OCI-M1 (cell line): ENCODE measurements around the gene SMIM24.
"Not testable (repeated sequence)": the region's sequence is repeated elsewhere in the genome, so short reads cannot be mapped to it uniquely, and the experiment has no call there.

Experiments used
- DNase-seq: peaks from one replicate; lab custom pipeline; 2025; lab: John Stamatoyannopoulos, UW

Gene SMIM24

GRCh38 chr19:3514930-3515329 is 34.6 kb upstream of the SMIM24 start:
- DNase-seq: no peak

GRCh38 chr19:3513229-3514140 is 33.2 kb upstream of the SMIM24 start:
- DNase-seq: no peak

- no peak for DNase-seq
Observed at GRCh38 chr19:3512562-3513228, 32.4 kb upstream of the SMIM24 start.

- DNase-seq: no peak
Observed at GRCh38 chr19:3511506-3512251, 31.4 kb upstream of the SMIM24 start.

GRCh38 chr19:3510727-3511126 is 30.4 kb upstream of the SMIM24 start:
- DNase-seq: no peak

- no peak for DNase-seq
Observed at GRCh38 chr19:3509566-3509989, 29.3 kb upstream of the SMIM24 start.

GRCh38 chr19:3508771-3509535 is 28.6 kb upstream of the SMIM24 start:
- DNase-seq: no peak

- not testable (repeated sequence) for DNase-seq
Observed at GRCh38 chr19:3508121-3508661, 27.9 kb upstream of the SMIM24 start.

- DNase-seq: no peak
Observed at GRCh38 chr19:3507371-3508120, 27.2 kb upstream of the SMIM24 start.

- peak; percentile 14 for DNase-seq
Observed at GRCh38 chr19:3506384-3507340, 26.3 kb upstream of the SMIM24 start.

GRCh38 chr19:3505598-3506383 is 25.5 kb upstream of the SMIM24 start, which contains the start of gene FZR1:
Gene FZR1, plus strand, starts transcription at chr19:3506311. Its CDS starts 16,679 bp downstream, at chr19:3522990.
- DNase-seq: peak; percentile 97

GRCh38 chr19:3504735-3505134 is 24.4 kb upstream of the SMIM24 start:
- DNase-seq: peak; percentile 1

GRCh38 chr19:3503036-3503572 is 22.8 kb upstream of the SMIM24 start:
- no peak for DNase-seq

GRCh38 chr19:3501780-3502179 is 21.5 kb upstream of the SMIM24 start:
- no peak for DNase-seq

- DNase-seq: peak; percentile 95
Observed at GRCh38 chr19:3500429-3501101, 20.2 kb upstream of the SMIM24 start, which contains the start of gene DOHH. Gene DOHH, minus strand, starts transcription at chr19:3500674. Its CDS starts 3,860 bp downstream, at chr19:3496814.

GRCh38 chr19:3499738-3500428 is 19.6 kb upstream of the SMIM24 start:
- DNase-seq: no peak
